Endothelial cell of umbilical vein (primary cell): Measurements from ENCODE around the gene ADAMTS12.

Source experiments
- CTCF ChIP-seq, 2 donors: IDR thresholded peaks; 1 replicate in 1 of 2; 2 replicates in 1 of 2; pipeline ENCODE4 v1.5.1; 2011; ENCODE audit warnings: low read length in 2 of 2, mild to moderate bottlenecking in 2 of 2, moderate library complexity in 2 of 2, control low read depth in 1 of 2, inconsistent platforms in 1 of 2, low read depth in 1 of 2; ENCODE audit not compliant: insufficient read depth in 1 of 2; ENCODE audit errors: extremely low read depth in 1 of 2
- EZH2 ChIP-seq: IDR thresholded peaks from 2 replicates; pipeline ENCODE4 v1.6.1; 2012; ENCODE audit warnings: borderline replicate concordance, low read depth, mild to moderate bottlenecking, moderate library complexity, low read length, inconsistent platforms; ENCODE audit not compliant: severe bottlenecking

- TF ChIP-seq CTCF (IDR thresholded peaks at IDR 0.05; ENCODE audit: extremely low read depth in 1 of 2, insufficient read depth in 1 of 2, low read depth in 1 of 2, low read length in 2 of 2) (no peak), EZH2 (no peak)
Observed at GRCh38 chr5:33743099-33743498, 148.7 kb downstream of the ADAMTS12 start.
